Fibroblast of villous mesenchyme (primary cell): ENCODE measurements around the gene SMG5. TPM values are rescaled to one million over a fixed set of nuclear protein-coding genes. Genes with fewer than 3 reads are reported as not detected.
"Not testable (repeated sequence)": the region's sequence is repeated elsewhere in the genome, so short reads cannot be mapped to it uniquely, and the experiment has no call there.

Experiments used
- DNase-seq: peaks from one replicate; pipeline ENCODE4 v3.0.0-alpha.2; 2010; ENCODE audit warnings: low read depth
- H3K4me3 ChIP-seq: 2 replicates; pipeline ENCODE4 v1.5.1; 2011; ENCODE audit warnings: low read depth, mild to moderate bottlenecking, low read length
- CTCF ChIP-seq: IDR thresholded peaks from 2 replicates; pipeline ENCODE4 v1.5.1; 2012; ENCODE audit warnings: low read depth, mild to moderate bottlenecking, low read length; ENCODE audit not compliant: insufficient read depth
- total RNA-seq: library from RNA; depleted of rRNA; stranded (reverse); fragments of >200 nt; gene quantifications from 2 replicates; pipeline ENCODE4 v1.2.3, GENCODE V29; 2012

The SMG5 gene
- total RNA-seq, 1 donor, result 63.5 TPM

DNA sequence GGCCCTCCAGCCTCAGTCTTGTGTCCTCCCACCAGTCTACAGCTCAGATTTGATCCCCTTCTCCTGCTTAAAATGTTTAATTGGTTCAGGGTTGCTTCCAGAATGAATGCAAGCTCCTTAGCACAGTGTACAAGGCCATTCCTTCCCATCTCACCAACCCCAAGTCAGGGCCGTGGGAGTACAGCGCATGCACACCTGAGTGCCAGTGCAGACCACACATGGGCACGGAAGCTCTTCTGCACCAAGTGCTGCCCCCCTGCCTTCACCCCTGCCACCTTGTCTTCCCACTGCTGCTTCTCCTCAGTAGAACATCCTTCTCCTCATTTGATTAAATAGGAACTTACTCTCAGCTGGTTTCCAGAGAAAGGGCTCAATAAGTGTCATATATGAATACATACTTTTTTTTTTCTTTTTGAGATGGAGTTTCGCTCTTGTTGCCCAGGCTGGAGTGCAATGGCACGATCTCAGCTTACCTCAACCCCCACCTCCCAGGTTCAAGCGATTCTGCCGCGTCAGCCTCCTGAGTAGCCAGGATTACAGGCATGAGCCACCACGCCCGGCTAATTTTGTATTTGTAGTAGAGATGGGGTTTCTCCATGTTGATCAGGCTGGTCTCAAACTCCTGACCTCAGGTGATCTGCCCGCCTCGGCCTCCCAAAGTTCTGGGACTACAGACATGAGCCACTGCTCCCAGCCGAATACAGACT, 60.5 kb downstream of the SMG5 start:
- TF ChIP-seq CTCF, result no peak
- no peak overlapping the region for H3K4me3 ChIP-seq
- DNase-seq, result no peak

- TF ChIP-seq CTCF, result no peak
- H3K4me3 ChIP-seq, result no peak overlapping the region
- no peak for DNase-seq
Measured at GRCh38 chr1:156220226-156220625, 62.4 kb downstream of the SMG5 start.

DNA sequence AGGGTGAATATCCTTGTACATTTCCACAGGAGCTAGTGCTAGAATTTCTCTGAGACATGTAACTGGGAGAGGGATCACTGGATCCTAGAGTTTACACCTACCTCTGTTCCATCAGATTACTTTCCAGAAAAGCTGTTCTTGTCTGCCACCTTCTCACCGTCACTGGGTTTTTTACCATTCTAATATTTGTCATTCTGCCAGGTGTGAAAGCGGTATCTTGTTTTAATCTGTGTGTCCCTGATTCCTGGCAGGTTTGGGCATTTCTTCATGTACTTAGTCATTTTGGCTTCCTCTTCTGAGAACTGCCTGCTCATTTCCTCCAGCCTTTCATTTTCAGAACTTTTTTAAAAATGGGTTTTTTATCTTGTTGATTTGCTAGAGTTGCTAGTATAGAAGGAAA, 64.8 kb downstream of the SMG5 start:
- no peak for DNase-seq
- TF ChIP-seq CTCF, result no peak
- no peak overlapping the region for H3K4me3 ChIP-seq

- DNase-seq, H3K4me3 ChIP-seq: not testable (repeated sequence)
Measured at GRCh38 chr1:156216361-156217086, 66.1 kb downstream of the SMG5 start.

DNA sequence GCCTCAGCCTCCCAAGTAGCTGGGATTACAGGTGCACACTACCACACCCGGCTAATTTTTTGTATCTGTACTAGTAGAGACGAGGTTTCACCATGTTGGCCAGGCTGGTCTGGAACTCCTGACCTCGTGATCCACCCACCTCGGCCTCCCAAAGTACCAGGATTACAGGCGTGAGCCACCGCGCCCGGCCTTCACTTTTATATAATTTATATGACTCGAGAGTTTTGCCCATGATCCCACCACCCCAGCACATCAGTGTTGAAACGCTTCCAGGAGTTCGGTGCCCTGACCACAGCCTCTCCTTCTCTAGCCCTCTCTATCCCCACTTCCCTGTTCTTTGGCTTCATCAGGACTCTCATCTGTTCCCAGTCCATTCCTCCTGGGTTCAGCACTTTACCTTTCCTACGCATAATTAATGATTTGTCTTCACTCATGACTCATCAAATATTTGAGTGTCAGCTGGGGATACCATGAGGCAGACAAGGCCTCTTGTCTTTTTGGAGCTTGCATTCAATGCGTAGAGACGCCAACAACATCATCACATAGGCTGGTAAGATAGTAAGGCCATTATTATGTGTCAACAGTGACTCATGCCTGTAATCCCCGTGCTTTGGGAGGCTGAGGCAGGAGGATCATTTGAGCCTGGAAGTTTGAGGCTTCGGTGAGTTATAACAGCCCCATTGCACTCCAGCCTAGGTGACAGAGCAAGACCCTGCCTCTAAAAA, 68.4 kb downstream of the SMG5 start:
- TF ChIP-seq CTCF, result no peak
- H3K4me3 ChIP-seq, result peak overlapping the region; percentile 95
- no peak for DNase-seq

- TF ChIP-seq CTCF, result no peak
- no peak for DNase-seq
- peak overlapping the region; percentile 95 for H3K4me3 ChIP-seq
Measured at GRCh38 chr1:156213644-156213966, 69.0 kb downstream of the SMG5 start.
